Heart right ventricle (tissue), 16 donors: ENCODE data around the gene OTUD7B. TPM values are rescaled to one million over a fixed set of nuclear protein-coding genes. Genes with fewer than 3 reads are reported as not detected.
A peak's percentile ranks its signal among the peaks of the same experiment; 100 is the strongest.

Experiments
- ATAC-seq, 8 donors: fragments of 200-7000 bp; cut with Tn5 transposase; one replicate each; pipeline ENCODE4 v1.9.1; 2020; ENCODE audit warnings: mild to moderate bottlenecking in 8 of 8, moderate library complexity in 8 of 8, moderate number of reproducible peaks in 1 of 8
- DNase-seq, 2 donors: peaks; one replicate each; pipeline ENCODE4 v3.0.0-alpha.2; 2020
- H3K27ac ChIP-seq, 10 donors: fragments of 200-600 bp; sonication (generic) in 2 of 10; one replicate each; pipeline versions ENCODE4 v1.5.0 to v1.8.0; 2020 to 2022; ENCODE audit warnings: mild to moderate bottlenecking in 3 of 10
- H3K27me3 ChIP-seq, 7 donors: fragments of 200-600 bp; one replicate each; pipeline ENCODE4 v1.8.0; 2021 to 2022; ENCODE audit warnings: mild to moderate bottlenecking in 2 of 7
- H3K36me3 ChIP-seq, 9 donors: fragments of 200-600 bp; sonication (generic) in 1 of 9; one replicate each; pipeline versions ENCODE4 v1.5.0 to v1.8.0; 2020 to 2022; ENCODE audit warnings: mild to moderate bottlenecking in 2 of 9
- H3K4me1 ChIP-seq, 9 donors: fragments of 200-600 bp; sonication (generic) in 1 of 9; one replicate each; pipeline versions ENCODE4 v1.5.0 to v1.8.0; 2020 to 2022; ENCODE audit warnings: mild to moderate bottlenecking in 4 of 9
- H3K4me3 ChIP-seq, 10 donors: fragments of 200-600 bp; sonication (generic) in 2 of 10; one replicate each; pipeline versions ENCODE4 v1.5.0 to v1.8.0; 2020 to 2022; ENCODE audit warnings: mild to moderate bottlenecking in 7 of 10, moderate library complexity in 2 of 10
- H3K9me3 ChIP-seq, 11 donors: fragments of 200-600 bp in 10 of 11; sonication (generic) in 2 of 11; one replicate each; pipeline versions ENCODE4 v1.5.0 to v1.8.0; 2013 to 2022; ENCODE audit warnings: mild to moderate bottlenecking in 2 of 11, control low read depth in 1 of 11, moderate library complexity in 1 of 11
- WGBS, 2 donors: extraction: QIAGEN DNeasy Blood & Tissue Kit; methylation state at CpG; one replicate each; pipeline ENCODE4 v1.1.7; 2013; ENCODE audit warnings: inconsistent platforms in 1 of 2; 5-methylcytosine and 5-hydroxymethylcytosine counted together
- intact Hi-C, 10 donors: fragments of 100-400 bp; cut with DNase I; formaldehyde crosslinking; loops; one replicate each; pipeline versions ENCODE4 v1.11.1 to v1.14.2; 2022
- polyA plus RNA-seq, 2 donors: library from polyadenylated mRNA; stranded (reverse); fragments of 200-250 nt; gene quantifications; one replicate each; pipeline ENCODE4 v1.2.3, GENCODE V29; 2013
- total RNA-seq, 10 donors: library from RNA; stranded (reverse); fragmentation: NEBNext Ultra II Directional in 3 of 10; extraction: Animal tissue kit (Norgen Biotek cat#: 25700) in 3 of 10; gene quantifications; one replicate each; pipeline versions ENCODE4 v1.2.1 to v1.2.4, GENCODE V29; 2021 to 2023
- TF ChIP-seq, protein P1 (sequence below), 9 donors: fragments of 200-600 bp; sonication (generic) in 2 of 9; IDR thresholded peaks; one replicate each; pipeline versions ENCODE4 v1.5.0 to v1.8.0; 2021 to 2022; ENCODE audit warnings: antibody characterized with exemption in 9 of 9, mild to moderate bottlenecking in 5 of 9, moderate library complexity in 1 of 9
- donor health status: Arrhythmogenic right ventricular cardiomyopathy.
- donor health status: ischemic (EF 13 %, LVEDD 7.1; RV severe dilation, severe dysfunction).
- donor health status: healthy with polysubstance abuse.
- donor health status: DM: no; HTN: yes; CAD: no.
- donor health status: DM: no; HTN: no; CAD: no.
- donor health status: ischemic (EF 25% LVEDD 6.9; RV normal size, moderate dysfunction).
- donor health status: ischemic (EF 25% LVEDD 5.7; RV mildly dilated, moderate dysfunction).
- donor health status: healthy.
- donor health status: DM: yes; HTN: yes; CAD: no.
- donor health status: Ischemic cardiomyopathy.
- donor health status: ischemic (EF 35%, LVEDD 5.7; RV mildly dilated, moderate dysfunction).
- donor health status: nonischemic (EF 11% LVEDD 7.7; RV severe dilation, severe dysfunction).
- donor health status: DM: yes; HTN: yes; CAD: no.
- donor health status: PGD.
- donor health status: ischemic (EF 29% LVEDD 5.4; RV normal size, mild dysfunction).
- donor health status: nonischemic (EF 23%, LVEDD 6.1; RV moderate dilation, normal function).

OTUD7B gene
- total and polyA plus RNA-seq, 12 donors, result 3.1 to 34.4 (median 28.1) TPM

DNA sequence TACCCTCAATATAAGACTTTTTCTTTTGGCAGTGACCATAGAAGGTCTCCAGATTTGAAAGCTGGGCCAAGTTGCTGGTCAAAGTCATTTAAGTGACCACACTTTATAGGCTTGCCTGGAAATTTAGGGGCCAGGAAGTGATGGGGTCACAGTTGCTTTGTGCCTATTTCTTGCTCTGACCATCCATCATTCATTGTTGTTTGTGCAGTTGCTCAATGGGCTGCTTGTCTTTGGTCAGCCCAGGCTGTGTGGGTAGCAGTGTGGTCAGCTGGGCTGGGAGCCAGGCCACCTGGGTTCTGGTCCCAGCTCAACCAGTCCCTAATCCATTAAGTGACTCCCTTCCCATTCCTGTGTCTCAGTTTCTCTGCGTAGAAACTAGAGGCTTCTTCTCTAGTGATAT is 2.1 kb upstream of the OTUD7B start:
- no peak overlapping the region for H3K27ac ChIP-seq
- intact Hi-C loops, result loop anchor here in 1 of 10 donors (5.0 kb wide), 1 partner anchor 55 kb away; the partner anchor contains the start of gene VPS45

DNA sequence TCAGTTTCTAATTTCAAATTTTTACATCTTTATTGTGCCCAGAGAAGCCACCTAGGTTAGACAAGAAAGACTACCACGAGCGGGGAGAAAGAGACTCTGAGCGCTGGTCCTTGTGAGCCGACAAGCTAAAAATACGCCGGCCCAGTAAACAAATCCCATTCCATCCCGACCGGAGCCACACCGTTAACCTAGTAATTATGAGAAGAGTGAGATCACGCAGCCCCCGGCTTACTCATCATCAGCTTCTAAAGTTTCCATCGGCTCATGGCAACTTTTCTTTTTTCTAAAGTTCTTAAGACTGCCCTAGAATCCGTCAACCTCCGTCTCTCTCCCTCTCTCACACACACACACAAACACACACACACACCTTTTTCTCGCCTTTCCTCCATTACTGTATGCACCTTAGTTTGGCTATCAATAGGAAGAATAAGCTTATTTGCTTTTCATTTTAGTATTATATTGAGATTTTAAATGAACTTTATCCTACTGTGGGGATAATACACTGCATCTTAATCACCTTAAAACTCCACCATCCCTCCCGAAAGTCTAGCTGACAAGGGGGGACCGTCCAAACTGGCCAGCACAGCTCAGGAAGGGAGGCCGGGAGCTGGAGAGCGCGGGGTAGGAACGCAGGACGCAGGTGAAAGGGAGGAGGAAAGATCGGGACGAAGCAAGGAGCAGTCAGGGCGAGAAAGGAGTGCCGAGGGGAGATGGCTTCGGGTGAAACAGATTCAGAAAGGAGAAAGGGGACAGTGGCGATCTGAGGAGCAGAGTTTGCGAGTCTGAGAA is 728 bp downstream of the OTUD7B start:
- H3K9me3 ChIP-seq, result no peaks in the 10 kb centered on the region
- peaks cover 7 to 54% (median 35%) of the 10 kb centered on the region in 9 donors for H3K4me1 ChIP-seq
- WGBS, 2 donors, result 0 to 1% methylated on average over 29 of the region's 29 CpGs
- H3K27me3 ChIP-seq, result peaks cover 0 to 96% (median 0%) of the 10 kb centered on the region in 7 donors
- peak in 1 of 2 donors; percentile 38 for DNase-seq
- peak overlapping the region; percentile 81 to 97 (median 90) for H3K4me3 ChIP-seq
- H3K36me3 ChIP-seq, result peaks cover 0 to 16% (median under 1%) of the 10 kb centered on the region in 9 donors
- TF ChIP-seq, protein P1, sequence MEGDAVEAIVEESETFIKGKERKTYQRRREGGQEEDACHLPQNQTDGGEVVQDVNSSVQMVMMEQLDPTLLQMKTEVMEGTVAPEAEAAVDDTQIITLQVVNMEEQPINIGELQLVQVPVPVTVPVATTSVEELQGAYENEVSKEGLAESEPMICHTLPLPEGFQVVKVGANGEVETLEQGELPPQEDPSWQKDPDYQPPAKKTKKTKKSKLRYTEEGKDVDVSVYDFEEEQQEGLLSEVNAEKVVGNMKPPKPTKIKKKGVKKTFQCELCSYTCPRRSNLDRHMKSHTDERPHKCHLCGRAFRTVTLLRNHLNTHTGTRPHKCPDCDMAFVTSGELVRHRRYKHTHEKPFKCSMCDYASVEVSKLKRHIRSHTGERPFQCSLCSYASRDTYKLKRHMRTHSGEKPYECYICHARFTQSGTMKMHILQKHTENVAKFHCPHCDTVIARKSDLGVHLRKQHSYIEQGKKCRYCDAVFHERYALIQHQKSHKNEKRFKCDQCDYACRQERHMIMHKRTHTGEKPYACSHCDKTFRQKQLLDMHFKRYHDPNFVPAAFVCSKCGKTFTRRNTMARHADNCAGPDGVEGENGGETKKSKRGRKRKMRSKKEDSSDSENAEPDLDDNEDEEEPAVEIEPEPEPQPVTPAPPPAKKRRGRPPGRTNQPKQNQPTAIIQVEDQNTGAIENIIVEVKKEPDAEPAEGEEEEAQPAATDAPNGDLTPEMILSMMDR (IDR thresholded peaks at IDR 0.05), result no peak
- peak; percentile 32 to 74 (median 61) for ATAC-seq
- peak overlapping the region; percentile 85 to 97 (median 95) for H3K27ac ChIP-seq
- intact Hi-C loops, result loop anchor here in 5 of 10 donors (2.0 to 10.0 kb wide), 5 partner anchors 43 to 58 kb away; partner anchors contain the start of gene VPS45 (in 3 of the 5)

More for the DNA sequence above, 2.1 kb upstream of the OTUD7B start:
- no peak for DNase-seq
- H3K4me3 ChIP-seq, result no peak overlapping the region
- TF ChIP-seq, protein P1 (IDR thresholded peaks at IDR 0.05), result no peak
- no peak for ATAC-seq
- H3K27me3 ChIP-seq, result peaks cover 0 to 96% (median 0%) of the 10 kb centered on the region in 7 donors
- no peaks in the 10 kb centered on the region for H3K36me3 ChIP-seq
- no peaks in the 10 kb centered on the region for H3K9me3 ChIP-seq
- WGBS, 2 donors, result 93 to 98% methylated on average over 1 of the region's 1 CpG
- H3K4me1 ChIP-seq, result peaks cover 7 to 28% (median 25%) of the 10 kb centered on the region in 9 donors

DNA sequence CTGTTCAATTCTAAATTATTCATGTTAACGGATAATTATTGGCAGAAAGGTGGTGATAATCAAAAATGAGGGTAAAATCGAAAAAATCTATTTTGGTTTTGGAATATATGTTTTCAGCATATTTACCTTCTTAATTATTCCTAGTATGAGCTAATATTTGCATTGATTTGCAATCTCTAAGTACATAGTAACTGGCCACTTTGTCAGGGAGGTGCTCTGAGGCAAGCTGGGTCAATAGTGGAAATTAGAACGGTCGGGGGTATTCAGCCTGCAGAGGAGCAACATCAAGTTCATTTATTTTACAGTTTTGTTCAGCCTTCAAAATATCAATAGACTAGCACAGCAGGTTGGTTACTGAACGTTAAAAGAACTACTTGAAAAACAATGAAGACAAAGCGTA is 1.8 kb downstream of the OTUD7B start:
- intact Hi-C loops, result loop anchor here in 4 of 10 donors (2.0 to 10.0 kb wide), 3 partner anchors 44 to 56 kb away; partner anchors contain the start of gene VPS45 (in 1 of the 4)
- Histone ChIP-seq H3K9me3 (no peaks in the 10 kb centered on the region), H3K27me3 (peaks cover 0 to 99% (median 0%) of the 10 kb centered on the region in 7 donors)

More for the DNA sequence above, 1.8 kb downstream of the OTUD7B start:
- TF ChIP-seq, protein P1 (IDR thresholded peaks at IDR 0.05), result no peak
- WGBS, 2 donors, result 42 to 47% methylated on average over 6 of the region's 6 CpGs
- ATAC-seq (no peak), DNase-seq (no peak)
- Histone ChIP-seq H3K36me3 (peaks cover 0 to 26% (median 4%) of the 10 kb centered on the region in 9 donors), H3K4me3 (peak overlapping the region in 8 of 10 donors; percentile 81 to 97 (median 91)), H3K27ac (peak overlapping the region; percentile 8 to 97 (median 95)), H3K4me1 (peaks cover 7 to 56% (median 38%) of the 10 kb centered on the region in 9 donors)
